Esophagus muscularis mucosa (tissue), 4 donors: ENCODE measurements around the gene FAT3.

ENCODE experiments used
- CTCF ChIP-seq, 3 experiments: fragments of 200-600 bp in 2 of 3; fragments of 450-650 bp in 1 of 3; sonication (generic) in 2 of 3; IDR thresholded peaks; one replicate each; pipeline ENCODE4 v1.5.1; 2017 to 2019; ENCODE audit warnings: antibody characterized with exemption in 3 of 3, mild to moderate bottlenecking in 2 of 3, moderate library complexity in 1 of 3
- EP300 ChIP-seq: sonication (generic); formaldehyde crosslinking; IDR thresholded peaks from one replicate; pipeline ENCODE4 v1.6.1; 2017; ENCODE audit warnings: antibody characterized with exemption
- POLR2AphosphoS5 ChIP-seq, 2 donors: sonication (generic); formaldehyde crosslinking; IDR thresholded peaks; one replicate each; pipeline ENCODE4 v1.6.1; 2017; ENCODE audit warnings: antibody characterized with exemption in 2 of 2

DNA sequence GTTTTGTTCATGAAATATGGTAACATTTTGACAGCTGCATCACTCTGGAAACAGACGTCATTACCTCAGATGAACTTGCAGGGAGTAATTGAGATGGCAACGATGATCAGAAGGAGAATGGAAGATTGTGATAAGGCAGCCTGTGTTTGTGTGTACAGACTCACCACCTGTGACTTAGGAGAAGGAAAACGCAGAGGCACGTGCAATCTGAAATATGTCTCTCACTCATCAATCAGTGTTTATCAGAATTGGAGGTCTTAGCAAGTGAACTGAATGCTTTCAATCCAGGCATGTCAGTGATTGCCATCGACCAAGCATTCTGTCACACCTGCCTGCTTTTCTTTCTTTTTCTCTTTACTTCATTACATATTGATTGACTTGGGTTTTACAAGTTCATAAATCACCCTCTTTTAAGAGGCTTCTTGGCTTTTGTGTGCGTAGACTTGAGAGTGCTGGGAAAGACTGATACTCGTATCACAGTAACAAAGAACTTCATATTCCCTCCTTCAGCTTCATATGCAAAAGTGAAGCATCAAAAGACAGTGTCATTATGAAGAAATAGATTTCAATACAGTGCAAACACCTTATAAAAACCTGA is 24.6 kb downstream of the FAT3 start:
- TF ChIP-seq CTCF (IDR thresholded peaks at IDR 0.05): no peak
- no peak for TF ChIP-seq POLR2AphosphoS5 (IDR thresholded peaks at IDR 0.05)
- no peak for TF ChIP-seq EP300
